Fibroblast of the aortic adventitia (primary cell): ENCODE results near the gene MEIOSIN. TPM values are rescaled to one million over a fixed set of nuclear protein-coding genes. Genes with fewer than 3 reads are reported as not detected.

Experiments
- DNase-seq: peaks from one replicate; pipeline ENCODE4 v3.0.0-alpha.2; 2010; ENCODE audit warnings: low read depth
- H3K4me3 ChIP-seq: 2 replicates; pipeline ENCODE4 v1.5.1; 2011; ENCODE audit warnings: low read depth, mild to moderate bottlenecking, control low read depth, low read length, moderate library complexity
- total RNA-seq: library from RNA; depleted of rRNA; stranded (reverse); fragments of >200 nt; gene quantifications from 2 replicates; pipeline ENCODE4 v1.2.3, GENCODE V29; 2012; ENCODE audit warnings: low replicate concordance
- TF ChIP-seq, protein P1 (sequence below): IDR thresholded peaks from 2 replicates; pipeline ENCODE4 v1.5.1; 2011; ENCODE audit warnings: mild to moderate bottlenecking, low read length, control low read depth, inconsistent platforms; ENCODE audit not compliant: insufficient read depth

Gene MEIOSIN
- total RNA-seq, 1 donor = not detected

DNA sequence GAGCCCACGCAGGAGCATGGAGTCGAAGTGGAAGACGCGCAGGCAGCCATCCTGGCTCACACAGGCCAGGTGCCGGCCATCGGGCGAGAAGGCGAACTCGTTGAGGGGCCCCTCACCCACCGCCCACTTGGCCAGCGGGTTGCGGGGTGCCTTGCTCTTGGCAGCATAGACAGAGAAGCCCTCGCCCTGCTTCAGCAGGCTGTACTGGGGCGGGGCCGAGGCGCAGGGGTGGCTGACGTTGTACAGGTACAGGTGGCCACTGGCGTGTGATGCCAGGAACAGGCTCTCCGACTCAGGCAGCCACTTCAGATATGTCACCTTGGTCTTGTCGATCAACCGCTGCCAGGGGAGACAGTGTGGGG is 53.3 kb downstream of the MEIOSIN start:
- no peak for DNase-seq
- TF ChIP-seq, protein P1, sequence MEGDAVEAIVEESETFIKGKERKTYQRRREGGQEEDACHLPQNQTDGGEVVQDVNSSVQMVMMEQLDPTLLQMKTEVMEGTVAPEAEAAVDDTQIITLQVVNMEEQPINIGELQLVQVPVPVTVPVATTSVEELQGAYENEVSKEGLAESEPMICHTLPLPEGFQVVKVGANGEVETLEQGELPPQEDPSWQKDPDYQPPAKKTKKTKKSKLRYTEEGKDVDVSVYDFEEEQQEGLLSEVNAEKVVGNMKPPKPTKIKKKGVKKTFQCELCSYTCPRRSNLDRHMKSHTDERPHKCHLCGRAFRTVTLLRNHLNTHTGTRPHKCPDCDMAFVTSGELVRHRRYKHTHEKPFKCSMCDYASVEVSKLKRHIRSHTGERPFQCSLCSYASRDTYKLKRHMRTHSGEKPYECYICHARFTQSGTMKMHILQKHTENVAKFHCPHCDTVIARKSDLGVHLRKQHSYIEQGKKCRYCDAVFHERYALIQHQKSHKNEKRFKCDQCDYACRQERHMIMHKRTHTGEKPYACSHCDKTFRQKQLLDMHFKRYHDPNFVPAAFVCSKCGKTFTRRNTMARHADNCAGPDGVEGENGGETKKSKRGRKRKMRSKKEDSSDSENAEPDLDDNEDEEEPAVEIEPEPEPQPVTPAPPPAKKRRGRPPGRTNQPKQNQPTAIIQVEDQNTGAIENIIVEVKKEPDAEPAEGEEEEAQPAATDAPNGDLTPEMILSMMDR = no peak
- no peak overlapping the region for H3K4me3 ChIP-seq

- DNase-seq = no peak
- H3K4me3 ChIP-seq = no peak overlapping the region
- TF ChIP-seq, protein P1 = no peak
Measured at GRCh38 chr19:45789035-45789786, 56.0 kb downstream of the MEIOSIN start.

GRCh38 chr19:45790942-45791341 is 57.7 kb downstream of the MEIOSIN start:
- TF ChIP-seq, protein P1 = no peak
- peak overlapping the region; percentile 93 for H3K4me3 ChIP-seq
- DNase-seq = no peak

DNA sequence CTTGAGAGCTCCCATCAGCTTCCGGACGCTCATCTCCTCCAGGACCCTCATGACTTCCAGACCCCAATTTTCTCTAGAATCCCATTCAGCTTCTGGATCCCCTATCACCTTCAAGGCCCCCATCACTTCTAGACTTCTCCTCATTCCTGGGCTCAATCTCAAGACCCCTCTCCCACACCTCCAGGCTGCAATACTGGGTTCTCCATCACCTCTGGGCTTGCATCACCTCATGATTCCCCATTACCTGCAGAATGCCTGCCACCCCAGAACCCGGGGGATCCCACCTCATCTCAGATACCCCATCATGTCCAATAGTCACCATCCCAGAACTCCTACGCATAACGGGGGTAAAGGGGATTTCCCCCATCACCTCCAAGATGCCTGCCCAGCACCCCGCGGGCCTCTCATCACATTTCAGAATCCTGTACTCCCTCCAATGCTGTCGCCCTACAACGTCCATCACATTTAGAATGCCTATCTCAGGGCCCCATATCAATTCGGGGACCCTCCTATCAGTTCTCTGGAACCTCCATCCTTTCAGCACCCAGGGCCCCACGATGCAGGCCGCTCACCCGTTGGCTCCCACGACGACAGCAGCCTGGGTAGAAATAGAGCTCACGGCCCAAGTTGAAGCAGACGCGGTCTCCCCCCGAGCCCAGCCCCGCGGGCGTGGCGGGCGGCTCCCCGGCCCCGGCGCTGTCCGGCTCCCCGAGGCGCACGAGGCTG is 58.7 kb downstream of the MEIOSIN start:
- DNase-seq = no peak

GRCh38 chr19:45792470-45793177 is 59.4 kb downstream of the MEIOSIN start, which contains the start of gene DMWD:
Gene DMWD (minus strand): TSS chr19:45792845. CDS start chr19:45792756, 89 bp downstream.
- peak within 1 kb of the TSS; percentile 93 for H3K4me3 ChIP-seq
- peak; percentile 98 for DNase-seq
- TF ChIP-seq, protein P1 = no peak

More for the DNA sequence above, 58.7 kb downstream of the MEIOSIN start:
- TF ChIP-seq, protein P1 = no peak
- H3K4me3 ChIP-seq = peak overlapping the region; percentile 93

DNA sequence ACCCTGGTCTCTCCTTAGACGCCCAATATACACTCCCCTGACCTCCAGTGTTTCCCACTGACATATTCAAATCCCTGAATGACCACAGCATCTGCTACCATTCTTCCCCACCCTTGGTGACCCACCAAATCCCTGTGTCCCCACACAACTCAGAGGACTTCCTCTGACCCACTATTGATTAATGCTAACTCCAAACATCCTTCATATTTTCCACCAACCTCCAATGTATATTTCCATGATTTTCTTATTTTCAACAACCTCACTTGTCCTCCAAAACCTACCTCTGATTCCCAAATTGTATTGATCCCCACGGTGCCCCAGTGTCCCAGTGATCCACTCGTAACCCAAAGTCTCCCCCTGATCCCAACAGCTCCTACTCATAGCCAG is 59.9 kb downstream of the MEIOSIN start:
- DNase-seq = no peak
- peak overlapping the region; percentile 55 for H3K4me3 ChIP-seq
- TF ChIP-seq, protein P1 = no peak
